Esophagus muscularis mucosa (tissue), 4 donors: ENCODE data around the gene ITGA2B. TPM values are rescaled to one million over a fixed set of nuclear protein-coding genes. Genes with fewer than 3 reads are reported as not detected.

Experiments
- DNase-seq: peaks from one replicate; pipeline ENCODE4 v3.0.0-alpha.2; 2017; ENCODE audit errors: extremely low spot score
- H3K27ac ChIP-seq, 4 donors: fragments of 200-600 bp; sonication (generic); replicated peaks in 1 of 4; 1 replicate in 3 of 4; 2 replicates in 1 of 4; pipeline ENCODE4 v1.5.1; 2016 to 2019; ENCODE audit warnings: mild to moderate bottlenecking in 1 of 4
- H3K27me3 ChIP-seq, 4 donors: fragments of 200-600 bp; sonication (generic); one replicate each; pipeline versions ENCODE4 v1.5.1 to v1.6.0; 2016 to 2019
- H3K36me3 ChIP-seq, 4 donors: fragments of 200-600 bp; sonication (generic); one replicate each; pipeline ENCODE4 v1.5.1; 2016 to 2019
- H3K4me1 ChIP-seq, 4 donors: fragments of 200-600 bp; sonication (generic); one replicate each; pipeline ENCODE4 v1.5.1; 2016 to 2019
- H3K4me3 ChIP-seq, 4 donors: fragments of 200-600 bp; sonication (generic); 1 replicate in 2 of 4; 2 replicates in 2 of 4; pipeline ENCODE4 v1.5.1; 2016 to 2019; ENCODE audit warnings: mild to moderate bottlenecking in 4 of 4, moderate library complexity in 1 of 4
- H3K9me3 ChIP-seq, 4 donors: fragments of 200-600 bp; sonication (generic); 1 replicate in 3 of 4; 2 replicates in 1 of 4; pipeline ENCODE4 v1.5.1; 2016 to 2019
- EP300 ChIP-seq: sonication (generic); formaldehyde crosslinking; IDR thresholded peaks from one replicate; pipeline ENCODE4 v1.6.1; 2017; ENCODE audit warnings: antibody characterized with exemption
- POLR2A ChIP-seq: fragments of 450-650 bp; IDR thresholded peaks from one replicate; pipeline ENCODE4 v1.6.1; 2017; ENCODE audit warnings: antibody characterized with exemption, moderate library complexity, mild to moderate bottlenecking, low read depth
- POLR2AphosphoS5 ChIP-seq, 2 donors: sonication (generic); formaldehyde crosslinking; IDR thresholded peaks; one replicate each; pipeline ENCODE4 v1.6.1; 2017; ENCODE audit warnings: antibody characterized with exemption in 2 of 2
- WGBS: methylation state at CpG from one replicate; pipeline ENCODE4 v1.1.5; 2018; 5-methylcytosine and 5-hydroxymethylcytosine counted together
- intact Hi-C: fragments of 100-400 bp; cut with DNase I; formaldehyde crosslinking; loops from one replicate; pipeline ENCODE4 v1.15.1; 2023
- total RNA-seq, 4 donors: library from RNA; depleted of rRNA; stranded (reverse); fragments of >200 nt; gene quantifications; one replicate each; pipeline versions ENCODE4 v1.1.0 to v1.2.1, GENCODE V29; 2016
- TF ChIP-seq, protein P1 (sequence below), 3 experiments: fragments of 200-600 bp in 2 of 3; fragments of 450-650 bp in 1 of 3; sonication (generic) in 2 of 3; IDR thresholded peaks; one replicate each; pipeline ENCODE4 v1.5.1; 2017 to 2019; ENCODE audit warnings: antibody characterized with exemption in 3 of 3, mild to moderate bottlenecking in 2 of 3, moderate library complexity in 1 of 3

ITGA2B gene
- total RNA-seq = 1 to 10 TPM in 2 of 4 donors, under 1 TPM in 2; 0.42 to 1.7 (median 1.0) TPM

- whole genome bisulfite sequencing = 62% methylated on average over 1 of the region's 1 CpG
- TF ChIP-seq POLR2AphosphoS5 (IDR thresholded peaks at IDR 0.05) = no peak
- no peak for TF ChIP-seq EP300
- TF ChIP-seq, protein P1, sequence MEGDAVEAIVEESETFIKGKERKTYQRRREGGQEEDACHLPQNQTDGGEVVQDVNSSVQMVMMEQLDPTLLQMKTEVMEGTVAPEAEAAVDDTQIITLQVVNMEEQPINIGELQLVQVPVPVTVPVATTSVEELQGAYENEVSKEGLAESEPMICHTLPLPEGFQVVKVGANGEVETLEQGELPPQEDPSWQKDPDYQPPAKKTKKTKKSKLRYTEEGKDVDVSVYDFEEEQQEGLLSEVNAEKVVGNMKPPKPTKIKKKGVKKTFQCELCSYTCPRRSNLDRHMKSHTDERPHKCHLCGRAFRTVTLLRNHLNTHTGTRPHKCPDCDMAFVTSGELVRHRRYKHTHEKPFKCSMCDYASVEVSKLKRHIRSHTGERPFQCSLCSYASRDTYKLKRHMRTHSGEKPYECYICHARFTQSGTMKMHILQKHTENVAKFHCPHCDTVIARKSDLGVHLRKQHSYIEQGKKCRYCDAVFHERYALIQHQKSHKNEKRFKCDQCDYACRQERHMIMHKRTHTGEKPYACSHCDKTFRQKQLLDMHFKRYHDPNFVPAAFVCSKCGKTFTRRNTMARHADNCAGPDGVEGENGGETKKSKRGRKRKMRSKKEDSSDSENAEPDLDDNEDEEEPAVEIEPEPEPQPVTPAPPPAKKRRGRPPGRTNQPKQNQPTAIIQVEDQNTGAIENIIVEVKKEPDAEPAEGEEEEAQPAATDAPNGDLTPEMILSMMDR (IDR thresholded peaks at IDR 0.05) = no peak
- intact Hi-C loops = no loop called here
- H3K36me3 ChIP-seq = no peaks in the 10 kb centered on the region
- no peak within 1 kb of the TSS for H3K4me3 ChIP-seq
- no peak for DNase-seq
- H3K27me3 ChIP-seq = peaks cover 0 to 18% (median 0%) of the 10 kb centered on the region in 4 donors
- H3K9me3 ChIP-seq = no peaks in the 10 kb centered on the region
- peaks cover 15 to 20% (median 19%) of the 10 kb centered on the region in 4 donors for H3K4me1 ChIP-seq
- H3K27ac ChIP-seq = no peak within 1 kb of the TSS
Measured at GRCh38 chr17:44389281-44389680, at the start of gene ITGA2B. Gene ITGA2B, minus strand, starts transcription at chr17:44389649. Its CDS starts 176 bp downstream, at chr17:44389473.

DNA sequence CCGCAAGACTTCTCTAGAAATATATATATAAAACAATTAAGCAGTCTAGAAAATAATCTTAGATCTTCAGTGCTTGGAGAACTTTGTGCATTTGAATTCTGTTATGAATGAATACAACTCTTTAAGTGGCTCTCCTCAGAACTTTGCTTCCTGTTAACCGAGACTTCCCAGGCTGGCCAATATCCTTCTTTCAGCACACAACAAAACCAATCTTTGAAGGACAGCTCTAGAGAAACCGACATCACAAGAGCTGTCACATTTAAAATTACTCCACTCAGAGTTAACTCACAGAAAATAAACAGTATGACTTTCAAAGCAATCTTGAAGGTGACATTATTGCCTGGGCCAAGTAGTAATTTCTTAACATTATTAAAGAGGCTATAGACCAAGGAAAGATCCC, 49.7 kb upstream of the ITGA2B start:
- TF ChIP-seq EP300 (no peak), POLR2AphosphoS5 (IDR thresholded peaks at IDR 0.05) (no peak), POLR2A (no peak)
- TF ChIP-seq, protein P1 (IDR thresholded peaks at IDR 0.05) = no peak
- H3K36me3 ChIP-seq = peaks cover 0 to 24% (median 12%) of the 10 kb centered on the region in 4 donors
- intact Hi-C loops = no loop called here
- H3K27me3 ChIP-seq = no peaks in the 10 kb centered on the region
- H3K4me3 ChIP-seq = no peak overlapping the region
- no peak overlapping the region for H3K27ac ChIP-seq
- DNase-seq = no peak
- peaks cover 13 to 22% (median 14%) of the 10 kb centered on the region in 4 donors for H3K4me1 ChIP-seq
- WGBS = 82% methylated on average over 3 of the region's 3 CpGs
- H3K9me3 ChIP-seq = no peaks in the 10 kb centered on the region

GRCh38 chr17:44438636-44439035, 49.2 kb upstream of the ITGA2B start:
- intact Hi-C loops = no loop called here
- WGBS = 52% methylated on average over 2 of the region's 2 CpGs
- no peak overlapping the region for H3K27ac ChIP-seq

DNA sequence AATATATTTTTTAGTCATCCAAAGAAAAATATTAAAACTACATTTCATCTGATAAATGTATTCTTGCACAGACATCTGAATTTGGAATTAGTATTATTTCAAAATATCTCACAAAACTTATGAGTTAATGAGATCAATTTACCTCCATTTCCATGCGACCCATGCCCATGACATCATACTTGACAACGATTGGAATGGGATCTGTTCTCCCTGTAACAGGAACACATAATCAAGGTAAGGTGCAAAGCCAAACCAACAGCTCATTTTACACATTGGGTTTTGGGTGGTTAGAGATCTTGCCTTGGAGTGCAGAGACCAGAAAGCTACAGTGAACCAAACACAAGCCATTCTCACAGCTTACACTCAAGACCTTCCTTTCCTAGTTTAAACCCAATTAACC, 46.9 kb upstream of the ITGA2B start:
- Histone ChIP-seq H3K9me3 (no peaks in the 10 kb centered on the region), H3K4me3 (no peak overlapping the region), H3K4me1 (peaks cover 13 to 36% (median 32%) of the 10 kb centered on the region in 4 donors), H3K27ac (no peak overlapping the region), H3K27me3 (no peaks in the 10 kb centered on the region), H3K36me3 (peaks cover 16 to 48% (median 31%) of the 10 kb centered on the region in 4 donors)
- DNase-seq = no peak
- intact Hi-C loops = no loop called here
- TF ChIP-seq POLR2A (no peak), POLR2AphosphoS5 (IDR thresholded peaks at IDR 0.05) (no peak), EP300 (no peak)
- TF ChIP-seq, protein P1 (IDR thresholded peaks at IDR 0.05) = no peak
- 88% methylated on average over 2 of the region's 2 CpGs for WGBS

More at GRCh38 chr17:44438636-44439035, 49.2 kb upstream of the ITGA2B start:
- no peak overlapping the region for H3K4me3 ChIP-seq
- DNase-seq = no peak
- no peaks in the 10 kb centered on the region for H3K9me3 ChIP-seq
- TF ChIP-seq POLR2AphosphoS5 (IDR thresholded peaks at IDR 0.05) = peak in 1 of 2 donors; percentile 47
- TF ChIP-seq EP300 = no peak
- no peak for TF ChIP-seq POLR2A
- TF ChIP-seq, protein P1 (IDR thresholded peaks at IDR 0.05) = no peak
- no peaks in the 10 kb centered on the region for H3K27me3 ChIP-seq
- H3K36me3 ChIP-seq = peaks cover 1 to 29% (median 17%) of the 10 kb centered on the region in 4 donors
- peaks cover 13 to 24% (median 15%) of the 10 kb centered on the region in 4 donors for H3K4me1 ChIP-seq
